22Rv1 (cell line): ENCODE results near the gene ANKRD35.
A peak's percentile ranks its signal among the peaks of the same experiment; 100 is the strongest.

ENCODE experiments used
- H3K27ac ChIP-seq: fragments of 450-650 bp; 2 replicates; pipeline ENCODE4 v1.5.1; 2017
- ZFX ChIP-seq: fragments of 450-650 bp; IDR thresholded peaks from 2 replicates; pipeline ENCODE4 v1.6.1; 2017; ENCODE audit warnings: antibody characterized with exemption, borderline replicate concordance
- TF ChIP-seq, protein P1 (sequence below): fragments of 450-650 bp; IDR thresholded peaks from 2 replicates; pipeline ENCODE4 v1.5.1; 2017; ENCODE audit warnings: mild to moderate bottlenecking

The ANKRD35 gene

DNA sequence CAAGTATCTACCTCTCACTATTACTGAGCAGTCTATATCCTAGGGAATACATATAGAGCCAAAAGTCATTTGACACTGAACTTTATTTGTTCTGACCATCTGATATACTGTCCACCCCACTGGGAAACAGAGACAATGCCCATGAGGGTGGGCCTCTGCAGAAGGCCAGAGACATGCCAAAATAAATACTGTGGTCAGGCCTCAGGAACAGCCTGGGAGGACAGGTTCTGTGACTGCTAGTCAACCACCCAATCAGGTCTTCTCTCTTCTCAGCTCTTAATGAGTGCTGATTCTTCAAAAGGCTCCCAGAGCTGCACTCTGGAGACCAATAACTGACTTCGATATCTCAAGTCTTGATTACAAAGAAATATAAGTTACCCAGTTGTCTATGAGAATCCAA lies 5.5 kb upstream of the ANKRD35 start:
- peak overlapping the region; percentile 80 for H3K27ac ChIP-seq

DNA sequence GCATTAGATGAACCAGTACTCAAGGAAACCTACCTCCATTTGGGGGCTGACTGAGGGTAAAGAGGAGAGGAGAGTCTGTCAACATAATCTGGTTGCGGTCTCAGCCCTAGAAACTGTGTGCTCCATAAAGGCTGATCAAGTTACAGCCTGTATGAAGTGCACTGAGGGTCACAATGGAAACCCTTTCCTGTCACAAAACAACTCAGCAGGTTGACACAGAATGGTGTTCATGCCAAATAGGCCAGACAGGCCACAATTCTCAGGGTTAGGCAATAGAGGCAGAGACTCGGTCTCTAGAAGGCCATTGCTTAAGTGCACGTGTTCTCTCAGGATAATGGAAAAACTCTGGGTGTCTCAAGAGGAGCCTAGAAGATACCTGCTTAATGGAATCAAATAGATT lies 4.1 kb upstream of the ANKRD35 start:
- TF ChIP-seq, protein P1, sequence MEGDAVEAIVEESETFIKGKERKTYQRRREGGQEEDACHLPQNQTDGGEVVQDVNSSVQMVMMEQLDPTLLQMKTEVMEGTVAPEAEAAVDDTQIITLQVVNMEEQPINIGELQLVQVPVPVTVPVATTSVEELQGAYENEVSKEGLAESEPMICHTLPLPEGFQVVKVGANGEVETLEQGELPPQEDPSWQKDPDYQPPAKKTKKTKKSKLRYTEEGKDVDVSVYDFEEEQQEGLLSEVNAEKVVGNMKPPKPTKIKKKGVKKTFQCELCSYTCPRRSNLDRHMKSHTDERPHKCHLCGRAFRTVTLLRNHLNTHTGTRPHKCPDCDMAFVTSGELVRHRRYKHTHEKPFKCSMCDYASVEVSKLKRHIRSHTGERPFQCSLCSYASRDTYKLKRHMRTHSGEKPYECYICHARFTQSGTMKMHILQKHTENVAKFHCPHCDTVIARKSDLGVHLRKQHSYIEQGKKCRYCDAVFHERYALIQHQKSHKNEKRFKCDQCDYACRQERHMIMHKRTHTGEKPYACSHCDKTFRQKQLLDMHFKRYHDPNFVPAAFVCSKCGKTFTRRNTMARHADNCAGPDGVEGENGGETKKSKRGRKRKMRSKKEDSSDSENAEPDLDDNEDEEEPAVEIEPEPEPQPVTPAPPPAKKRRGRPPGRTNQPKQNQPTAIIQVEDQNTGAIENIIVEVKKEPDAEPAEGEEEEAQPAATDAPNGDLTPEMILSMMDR = no peak
- TF ChIP-seq ZFX = no peak
- no peak overlapping the region for H3K27ac ChIP-seq

More for the DNA sequence above, 5.5 kb upstream of the ANKRD35 start:
- TF ChIP-seq ZFX = no peak
- TF ChIP-seq, protein P1 = no peak

DNA sequence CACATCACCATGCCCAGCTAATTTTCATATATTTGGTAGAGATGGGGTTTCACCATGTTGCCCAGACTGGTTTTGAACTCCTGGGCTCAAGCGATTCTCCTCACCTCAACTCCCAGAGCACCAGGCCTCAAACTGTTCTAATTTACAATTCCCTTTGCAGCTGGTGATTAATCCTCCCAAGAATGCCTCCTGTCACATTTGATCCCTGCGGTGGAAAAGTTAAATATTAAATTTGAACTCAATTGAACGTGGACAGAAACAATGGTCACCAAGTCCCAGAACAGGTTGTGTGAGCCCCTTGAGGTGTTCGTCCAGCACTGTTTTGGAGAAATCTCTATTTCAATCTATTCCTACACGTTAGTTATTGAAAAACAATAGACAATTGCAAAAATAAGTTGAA lies 2.0 kb upstream of the ANKRD35 start:
- no peak for TF ChIP-seq ZFX
- TF ChIP-seq, protein P1 = no peak
- no peak overlapping the region for H3K27ac ChIP-seq

DNA sequence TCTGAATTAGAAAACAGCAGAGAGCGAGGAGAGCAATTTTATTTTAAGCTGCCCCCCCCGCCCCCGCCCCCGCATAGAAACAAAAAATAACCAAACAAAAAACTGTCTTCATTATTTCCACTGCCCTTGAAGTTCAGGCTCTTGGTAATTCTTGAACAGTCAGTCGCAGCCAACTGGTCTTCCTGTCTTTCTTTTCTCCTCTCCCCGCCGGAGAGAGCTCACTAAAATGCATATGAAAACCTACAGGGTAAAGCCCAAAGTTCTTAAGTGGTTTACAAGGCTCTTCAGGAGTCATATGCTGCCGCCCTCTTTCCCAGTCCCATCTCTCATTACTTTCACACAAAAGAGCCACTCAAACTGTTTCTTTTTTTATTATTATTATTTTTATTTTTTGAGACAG lies 1.1 kb upstream of the ANKRD35 start:
- TF ChIP-seq, protein P1 = no peak
- TF ChIP-seq ZFX = no peak
- H3K27ac ChIP-seq = no peak overlapping the region

DNA sequence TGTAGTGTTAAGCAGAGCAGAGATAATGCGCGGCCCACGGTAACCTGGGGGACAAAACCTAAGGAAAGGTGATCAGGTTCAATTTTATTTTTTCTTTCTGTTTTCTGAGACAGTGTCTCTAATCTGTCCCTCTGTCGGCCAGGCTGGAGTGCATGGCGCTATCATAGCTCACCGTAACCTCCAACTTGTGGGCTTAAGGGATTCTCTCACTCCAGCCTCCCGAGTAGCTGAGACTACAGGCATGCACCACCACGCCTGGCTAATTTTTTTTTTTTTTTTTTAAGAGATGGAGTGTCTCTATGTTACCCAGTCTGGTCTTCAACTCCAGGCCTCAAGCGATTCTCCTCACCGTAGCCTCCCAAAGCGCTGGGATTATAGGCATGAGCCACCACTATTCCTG lies 724 bp upstream of the ANKRD35 start:
- H3K27ac ChIP-seq = no peak overlapping the region
- TF ChIP-seq, protein P1 = no peak

DNA sequence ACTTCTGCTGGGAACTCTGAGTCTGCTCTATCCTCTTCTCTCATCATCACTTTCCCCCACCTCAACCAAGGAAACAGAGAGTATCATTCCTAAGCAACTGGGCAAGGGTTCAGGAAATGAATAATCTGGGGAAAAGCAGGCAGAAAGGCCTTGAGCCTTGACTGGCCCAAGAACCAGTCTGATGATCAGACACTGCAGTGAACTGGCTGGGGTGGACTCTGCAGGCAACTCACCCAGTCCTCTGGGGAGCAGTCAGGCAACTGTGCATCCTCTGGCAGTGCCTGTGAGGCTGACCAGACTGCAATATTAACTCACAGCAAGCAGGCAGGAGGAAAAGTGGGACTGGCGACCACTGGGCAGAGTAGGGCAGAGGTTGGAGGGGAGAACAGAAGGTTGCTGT lies 991 bp downstream of the ANKRD35 start:
- no peak for TF ChIP-seq ZFX
- TF ChIP-seq, protein P1 = no peak
- H3K27ac ChIP-seq = no peak overlapping the region

DNA sequence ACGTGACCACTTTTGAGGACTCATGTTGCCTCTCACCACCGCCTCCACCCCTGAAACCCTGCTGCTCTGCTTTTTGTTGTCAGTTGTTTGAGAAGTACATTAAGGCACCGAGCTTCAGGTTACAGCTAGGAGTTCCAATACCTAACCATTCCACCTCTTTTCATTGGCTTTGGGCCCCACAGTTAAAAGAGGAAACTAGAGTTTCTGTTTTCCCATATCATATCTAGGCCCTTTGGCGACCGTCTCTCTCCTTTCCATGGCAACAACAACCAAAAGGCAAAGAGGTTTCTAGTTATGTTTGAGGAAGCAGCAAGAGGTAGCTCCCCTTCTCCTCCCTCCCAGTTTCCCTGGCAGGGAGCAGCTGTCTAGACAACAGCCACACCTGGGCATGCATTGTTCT lies 5.9 kb downstream of the ANKRD35 start:
- TF ChIP-seq ZFX = no peak
- TF ChIP-seq, protein P1 = no peak
- H3K27ac ChIP-seq = no peak overlapping the region
